ENCODE measurements around the gene ZNF107. TPM values are rescaled to one million over a fixed set of nuclear protein-coding genes. Genes with fewer than 3 reads are reported as not detected.

Gene ZNF107
- total and polyA plus RNA-seq, 2 of the 8 experiments (the other 6 are each of a cell fraction or from before 2014, with no cell fraction given): 3.4 to 31.0 TPM

GRCh38 chr7:64747802-64748201 is 81.9 kb downstream of the ZNF107 start:
- ChIA-PET POLR2A (ENCODE audit: partially characterized antibody) (no interaction called here), CTCF (ENCODE audit: partially characterized antibody) (no interaction called here)
- no peak overlapping the region for H3K9ac ChIP-seq (replicated peaks in 1 of 4; ENCODE audit: extremely low read depth in 1 of 4, low read depth in 3 of 4, low read length in 3 of 4)
- no peak for TF ChIP-seq CTBP2 (IDR thresholded peaks at IDR 0.05; ENCODE audit: borderline replicate concordance, insufficient read depth, insufficient read length, low read length)
- TF ChIP-seq TAF7 (optimal IDR thresholded peaks at IDR 0.05; ENCODE audit: borderline replicate concordance, low read depth, low read length): no peak
- TF ChIP-seq BRCA1 (IDR thresholded peaks at IDR 0.05; ENCODE audit: low read depth, low read length): no peak
- TF ChIP-seq POU5F1 (IDR thresholded peaks at IDR 0.05; ENCODE audit: low read depth, low read length): no peak
- TF ChIP-seq EGR1 (IDR thresholded peaks at IDR 0.05; ENCODE audit: borderline replicate concordance, low read depth, low read length): no peak
- TF ChIP-seq HDAC6 (IDR thresholded peaks at IDR 0.05; ENCODE audit: low read depth, low read length): no peak
- no peak for TF ChIP-seq SP2 (IDR thresholded peaks at IDR 0.05; ENCODE audit: low read length)
- no peak for TF ChIP-seq TAF1 (IDR thresholded peaks at IDR 0.05; ENCODE audit: low read depth, low read length)
- no peak for TF ChIP-seq CBX8 (IDR thresholded peaks at IDR 0.05; ENCODE audit: borderline replicate concordance, low read depth, low read length)
- no peak for TF ChIP-seq POLR2AphosphoS5 (IDR thresholded peaks at IDR 0.05; ENCODE audit: low read depth, low read length)
- TF ChIP-seq MAX (IDR thresholded peaks at IDR 0.05): no peak
- no peak for TF ChIP-seq NANOG (IDR thresholded peaks at IDR 0.05; ENCODE audit: insufficient read depth, low read depth, low read length, poor library complexity, severe bottlenecking)
- TF ChIP-seq KDM5A (IDR thresholded peaks at IDR 0.05; ENCODE audit: low read length): no peak
- TF ChIP-seq EP300 (IDR thresholded peaks at IDR 0.05; ENCODE audit: borderline replicate concordance in 1 of 2, low read depth in 2 of 2, low read length in 2 of 2): no peak

More at GRCh38 chr7:64747802-64748201, 81.9 kb downstream of the ZNF107 start:
- H3K4ac ChIP-seq (replicated peaks; ENCODE audit: insufficient read length, low read depth, low read length): no peak overlapping the region
- no peak overlapping the region for H4K91ac ChIP-seq (replicated peaks; ENCODE audit: insufficient read length, low read length)
- no peaks in the 10 kb centered on the region for H3K4me1 ChIP-seq (replicated peaks in 1 of 4; ENCODE audit: control insufficient read depth in 3 of 4, insufficient read depth in 4 of 4, low read length in 3 of 4)
- no peaks in the 10 kb centered on the region for H4K20me1 ChIP-seq (replicated peaks in 1 of 2; ENCODE audit: control insufficient read depth in 1 of 2, insufficient read depth in 2 of 2, low read length in 2 of 2)
- no peaks in the 10 kb centered on the region for H3K36me3 ChIP-seq (ENCODE audit: control insufficient read depth in 2 of 4, insufficient read depth in 4 of 4, low read length in 3 of 4)
- H2AK5ac ChIP-seq (ENCODE audit: low read depth, low read length): no peak overlapping the region
- no peak overlapping the region for H2BK12ac ChIP-seq (ENCODE audit: low read depth, low read length)
- H3K4me3 ChIP-seq (ENCODE audit: extremely low read depth in 1 of 4, insufficient read depth in 2 of 4, low read depth in 3 of 4, low read length in 4 of 4): no peak overlapping the region
- no peak overlapping the region for H2AFZ ChIP-seq (ENCODE audit: low read length)
- H2BK5ac ChIP-seq (ENCODE audit: low read depth, low read length): no peak overlapping the region
- H2BK120ac ChIP-seq (replicated peaks; ENCODE audit: low read depth, low read length): no peak overlapping the region
- DNase-seq (ENCODE audit: low read depth in 1 of 2, low spot score in 2 of 2) (no peak), FAIRE-seq (no peak)
- H3K79me1 ChIP-seq (ENCODE audit: low read depth, low read length): no peaks in the 10 kb centered on the region
- H3K23me2 ChIP-seq (ENCODE audit: low read depth, low read length): no peaks in the 10 kb centered on the region
- H3K14ac ChIP-seq (ENCODE audit: insufficient read length): no peak overlapping the region
- H3K18ac ChIP-seq (ENCODE audit: extremely low read depth, low read length): no peak overlapping the region
- no peaks in the 10 kb centered on the region for H3K79me2 ChIP-seq (ENCODE audit: control insufficient read depth in 1 of 2, insufficient read depth in 2 of 2, low read length in 2 of 2)
- no peak overlapping the region for H3K27ac ChIP-seq (ENCODE audit: low read depth, low read length)
- H2BK20ac ChIP-seq (ENCODE audit: low read length): no peak overlapping the region
- no peak overlapping the region for H4K5ac ChIP-seq (ENCODE audit: insufficient read length, low read depth, low read length)
- no peaks in the 10 kb centered on the region for H3K27me3 ChIP-seq (replicated peaks in 1 of 4; ENCODE audit: control insufficient read depth in 3 of 4, extremely low read depth in 1 of 4, insufficient read depth in 3 of 4, low read length in 3 of 4)
- peaks cover 36 to 38% of the 10 kb centered on the region in 2 experiments for H3K9me3 ChIP-seq (ENCODE audit: insufficient read depth in 2 of 2, low read depth in 1 of 2, low read length in 1 of 2)
- no peak overlapping the region for H4K8ac ChIP-seq (ENCODE audit: extremely low read depth, insufficient read depth, low read length)
- H3K4me2 ChIP-seq (ENCODE audit: insufficient read depth in 1 of 2, low read depth in 2 of 2, low read length in 2 of 2): no peak overlapping the region
- H3K23ac ChIP-seq (ENCODE audit: insufficient read length): no peak overlapping the region
- no peak overlapping the region for H2BK15ac ChIP-seq (ENCODE audit: low read length)
- H3K56ac ChIP-seq (replicated peaks; ENCODE audit: insufficient read length, low read depth, low read length): no peak overlapping the region
